Liver (tissue), 3 donors: ENCODE data around the gene INPP5F.

Experiments
- EGR1 ChIP-seq, 2 donors: IDR thresholded peaks; 2 replicates each; pipeline ENCODE4 v1.6.1; 2016 to 2018; ENCODE audit warnings: antibody characterized with exemption in 2 of 2, low read depth in 2 of 2
- JUND ChIP-seq, 2 donors: IDR thresholded peaks; 2 replicates each; pipeline ENCODE4 v1.6.1; 2016; ENCODE audit warnings: antibody characterized with exemption in 2 of 2
- RAD21 ChIP-seq, 2 donors: IDR thresholded peaks; 2 replicates each; pipeline ENCODE4 v1.6.1; 2016; ENCODE audit warnings: antibody characterized with exemption in 2 of 2, mild to moderate bottlenecking in 2 of 2
- REST ChIP-seq: IDR thresholded peaks from 2 replicates; pipeline ENCODE4 v1.6.1; 2016; ENCODE audit warnings: antibody characterized with exemption, mild to moderate bottlenecking
- RXRA ChIP-seq, 2 donors: IDR thresholded peaks; 2 replicates each; pipeline ENCODE4 v1.6.1; 2017 to 2018; ENCODE audit warnings: antibody characterized with exemption in 2 of 2, mild to moderate bottlenecking in 1 of 2
- TAF1 ChIP-seq: conservative IDR thresholded peaks from 2 replicates; pipeline ENCODE4 v1.6.1; 2016; ENCODE audit warnings: antibody characterized with exemption, mild to moderate bottlenecking
- YY1 ChIP-seq: IDR thresholded peaks from 2 replicates; pipeline ENCODE4 v1.6.1; 2016; ENCODE audit warnings: antibody characterized with exemption, mild to moderate bottlenecking
- TF ChIP-seq, protein P1 (sequence below): fragments of 150-350 bp; IDR thresholded peaks from 2 replicates; pipeline ENCODE4 v1.5.1; 2017; ENCODE audit warnings: improper control_type of control experiment, low read depth, low read length; ENCODE audit not compliant: missing input control
- TF ChIP-seq, protein P2 (sequence below): IDR thresholded peaks from 2 replicates; pipeline ENCODE4 v1.6.1; 2016; ENCODE audit warnings: antibody characterized with exemption
- TF ChIP-seq, protein P3 (sequence below): IDR thresholded peaks from 2 replicates; pipeline ENCODE4 v1.6.1; 2016; ENCODE audit warnings: antibody characterized with exemption
- donor health status: healthy.
- donor health status: healthy.

DNA sequence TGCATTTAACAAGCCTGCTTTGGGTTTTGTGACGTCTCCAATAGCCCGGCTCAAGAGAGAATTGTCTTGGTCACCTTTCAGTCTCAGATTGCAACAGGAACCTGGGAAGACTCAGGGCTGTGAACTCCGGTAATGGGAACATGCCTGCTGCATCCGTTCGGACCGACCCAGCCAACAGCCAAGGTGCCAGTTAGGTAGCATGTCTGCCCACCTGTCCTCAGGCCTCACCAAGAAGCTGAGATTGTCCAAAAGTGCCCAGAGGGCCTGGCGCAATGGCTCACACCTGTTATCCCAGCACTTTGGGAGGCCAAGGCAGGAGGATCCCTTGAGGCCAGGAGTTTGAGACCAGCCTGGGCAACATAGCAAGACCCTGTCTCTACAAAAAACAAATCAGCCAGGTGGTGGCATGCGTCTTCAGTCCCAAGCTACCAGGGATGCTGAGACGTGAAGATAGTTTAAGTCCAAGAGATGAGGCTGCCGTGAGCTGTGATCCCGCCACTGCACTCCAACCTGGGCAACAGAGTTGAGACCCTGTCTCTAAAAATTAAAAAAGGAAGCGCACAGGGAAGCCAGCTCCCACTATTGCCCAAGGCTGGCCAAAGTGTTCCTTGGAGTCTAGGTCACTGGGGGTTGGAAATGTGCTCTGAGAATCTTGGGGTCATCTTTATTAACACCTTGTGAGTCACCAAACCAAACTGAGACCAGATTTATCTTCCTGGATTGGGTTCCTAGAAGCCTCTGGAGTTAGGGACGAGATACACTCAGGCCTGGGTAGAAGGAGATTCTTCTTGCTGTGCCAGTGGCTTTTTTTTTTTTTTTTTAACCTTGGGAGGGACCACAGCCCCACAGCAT, 47.7 kb upstream of the INPP5F start:
- TF ChIP-seq YY1 (no peak), EGR1 (IDR thresholded peaks at IDR 0.05; ENCODE audit: low read depth in 2 of 2) (no peak), RAD21 (IDR thresholded peaks at IDR 0.05) (no peak), TAF1 (no peak), REST (no peak), JUND (IDR thresholded peaks at IDR 0.05) (no peak), RXRA (IDR thresholded peaks at IDR 0.05) (no peak)
- TF ChIP-seq, protein P1, sequence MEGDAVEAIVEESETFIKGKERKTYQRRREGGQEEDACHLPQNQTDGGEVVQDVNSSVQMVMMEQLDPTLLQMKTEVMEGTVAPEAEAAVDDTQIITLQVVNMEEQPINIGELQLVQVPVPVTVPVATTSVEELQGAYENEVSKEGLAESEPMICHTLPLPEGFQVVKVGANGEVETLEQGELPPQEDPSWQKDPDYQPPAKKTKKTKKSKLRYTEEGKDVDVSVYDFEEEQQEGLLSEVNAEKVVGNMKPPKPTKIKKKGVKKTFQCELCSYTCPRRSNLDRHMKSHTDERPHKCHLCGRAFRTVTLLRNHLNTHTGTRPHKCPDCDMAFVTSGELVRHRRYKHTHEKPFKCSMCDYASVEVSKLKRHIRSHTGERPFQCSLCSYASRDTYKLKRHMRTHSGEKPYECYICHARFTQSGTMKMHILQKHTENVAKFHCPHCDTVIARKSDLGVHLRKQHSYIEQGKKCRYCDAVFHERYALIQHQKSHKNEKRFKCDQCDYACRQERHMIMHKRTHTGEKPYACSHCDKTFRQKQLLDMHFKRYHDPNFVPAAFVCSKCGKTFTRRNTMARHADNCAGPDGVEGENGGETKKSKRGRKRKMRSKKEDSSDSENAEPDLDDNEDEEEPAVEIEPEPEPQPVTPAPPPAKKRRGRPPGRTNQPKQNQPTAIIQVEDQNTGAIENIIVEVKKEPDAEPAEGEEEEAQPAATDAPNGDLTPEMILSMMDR: no peak
- TF ChIP-seq, protein P2, sequence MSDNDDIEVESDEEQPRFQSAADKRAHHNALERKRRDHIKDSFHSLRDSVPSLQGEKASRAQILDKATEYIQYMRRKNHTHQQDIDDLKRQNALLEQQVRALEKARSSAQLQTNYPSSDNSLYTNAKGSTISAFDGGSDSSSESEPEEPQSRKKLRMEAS: no peak
- TF ChIP-seq, protein P3, sequence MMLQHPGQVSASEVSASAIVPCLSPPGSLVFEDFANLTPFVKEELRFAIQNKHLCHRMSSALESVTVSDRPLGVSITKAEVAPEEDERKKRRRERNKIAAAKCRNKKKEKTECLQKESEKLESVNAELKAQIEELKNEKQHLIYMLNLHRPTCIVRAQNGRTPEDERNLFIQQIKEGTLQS: no peak
